WTC11 (cell line): Measurements from ENCODE around the gene FCHSD2. TPM values are rescaled to one million over a fixed set of nuclear protein-coding genes. Genes with fewer than 3 reads are reported as not detected.

Source experiments
- ATAC-seq: fragments of 200-7000 bp; cut with Tn5 transposase; 2 replicates; pipeline ENCODE4 v1.10.0; 2021; ENCODE audit warnings: mild to moderate bottlenecking, moderate library complexity
- CTCF ChIA-PET: fragments of 300-600 bp; sonication (Branson Sonifier 250); formaldehyde crosslinking; loops from one replicate; lab custom pipeline; 2021; ENCODE audit warnings: antibody characterized with exemption; lab: Charles Lee
- POLR2A ChIA-PET: fragments of 350-600 bp; sonication (Branson Sonifier 250); formaldehyde crosslinking; loops from one replicate; lab custom pipeline; 2021; ENCODE audit warnings: antibody characterized with exemption; lab: Charles Lee
- DNase-seq: peaks from one replicate; pipeline ENCODE4 v3.0.0; 2021; ENCODE audit warnings: low spot score
- H3K27ac Mint-ChIP-seq: 2 replicates; pipeline ENCODE4 v1.8.0; 2021; ENCODE audit warnings: mixed read lengths
- H3K27me3 Mint-ChIP-seq: 2 replicates; pipeline ENCODE4 v1.8.0; 2021; ENCODE audit warnings: low read depth, mild to moderate bottlenecking, moderate library complexity, mixed read lengths
- H3K36me3 Mint-ChIP-seq: 2 replicates; pipeline ENCODE4 v1.8.0; 2021; ENCODE audit warnings: mixed read lengths
- H3K4me1 Mint-ChIP-seq: 2 replicates; pipeline ENCODE4 v1.8.0; 2022; ENCODE audit warnings: mixed read lengths
- H3K4me3 Mint-ChIP-seq: 2 replicates; pipeline ENCODE4 v1.8.0; 2021; ENCODE audit warnings: mild to moderate bottlenecking, moderate library complexity, mixed read lengths
- H3K9me3 Mint-ChIP-seq: 2 replicates; pipeline ENCODE4 v1.8.0; 2021; ENCODE audit warnings: mixed read lengths
- ATF6 ChIP-seq: sonication (generic); formaldehyde crosslinking; IDR thresholded peaks from 2 replicates; pipeline ENCODE4 v1.8.1; 2023; ENCODE audit warnings: mild to moderate bottlenecking, missing genetic modification reagents
- CTCF ChIP-seq: fragments of 200-600 bp; IDR thresholded peaks from 2 replicates; pipeline ENCODE4 v1.8.0; 2022; ENCODE audit warnings: antibody characterized with exemption
- ERG ChIP-seq: fragments of 250-450 bp; sonication (Bioruptor Pico); IDR thresholded peaks from 2 replicates; pipeline ENCODE4 v1.8.0; 2021; ENCODE audit warnings: mild to moderate bottlenecking
- GTF2I ChIP-seq: fragments of 250-450 bp; sonication (Bioruptor Pico); conservative IDR thresholded peaks from 2 replicates; pipeline ENCODE4 v1.4.0; 2021; ENCODE audit warnings: mild to moderate bottlenecking
- PRDM15 ChIP-seq: sonication (generic); formaldehyde crosslinking; IDR thresholded peaks from 2 replicates; pipeline ENCODE4 v1.8.0; 2022; ENCODE audit warnings: missing genetic modification reagents
- PREB ChIP-seq: sonication (generic); formaldehyde crosslinking; IDR thresholded peaks from 2 replicates; pipeline ENCODE4 v1.8.1; 2022; ENCODE audit warnings: mild to moderate bottlenecking, missing genetic modification reagents, moderate library complexity, borderline replicate concordance
- ZNF219 ChIP-seq: sonication (generic); formaldehyde crosslinking; IDR thresholded peaks from 2 replicates; pipeline ENCODE4 v1.8.0; 2023; ENCODE audit warnings: missing genetic modification reagents, mild to moderate bottlenecking, borderline replicate concordance
- ZNF263 ChIP-seq: sonication (generic); formaldehyde crosslinking; IDR thresholded peaks from 2 replicates; pipeline ENCODE4 v1.8.1; 2022; ENCODE audit warnings: low read depth, mild to moderate bottlenecking, moderate library complexity, missing genetic modification reagents
- total RNA-seq: library from RNA; stranded (reverse); gene quantifications from 3 replicates; pipeline ENCODE4 v1.2.3, GENCODE V29; 2021

FCHSD2 gene
- total RNA-seq, 1 experiment from 2014 or later: 10.1 TPM

- TF ChIP-seq PRDM15: no peak
- no peak for TF ChIP-seq ZNF219
- TF ChIP-seq PREB (CRISPR knock-in tag): no peak
- no peak for TF ChIP-seq CTCF
- TF ChIP-seq GTF2I (CRISPR knock-in tag): no peak
- no peak for TF ChIP-seq ATF6 (CRISPR knock-in tag)
Measured at GRCh38 chr11:72851726-72852125, 290.4 kb downstream of the FCHSD2 start (continued).

- H3K4me1 Mint-ChIP-seq: no peaks in the 10 kb centered on the region
- TF ChIP-seq ERG (CRISPR knock-in tag): no peak
- ChIA-PET POLR2A (no interaction called here), CTCF (no interaction called here)
- DNase-seq (no peak), ATAC-seq (no peak)
- no peak overlapping the region for H3K4me3 Mint-ChIP-seq
- no peaks in the 10 kb centered on the region for H3K27me3 Mint-ChIP-seq
- H3K9me3 Mint-ChIP-seq: no peaks in the 10 kb centered on the region
- no peaks in the 10 kb centered on the region for H3K36me3 Mint-ChIP-seq
- H3K27ac Mint-ChIP-seq: no peak overlapping the region
Measured at GRCh38 chr11:72850832-72851231, 291.3 kb downstream of the FCHSD2 start.

GRCh38 chr11:72848846-72849466 is 293.2 kb downstream of the FCHSD2 start:
- Mint-ChIP-seq H3K27me3 (no peaks in the 10 kb centered on the region), H3K4me3 (no peak overlapping the region), H3K27ac (no peak overlapping the region), H3K36me3 (no peaks in the 10 kb centered on the region), H3K4me1 (no peaks in the 10 kb centered on the region), H3K9me3 (no peaks in the 10 kb centered on the region)
- DNase-seq (peak; percentile 54), ATAC-seq (peak; percentile 87)
- ChIA-PET POLR2A (no interaction called here), CTCF (interaction anchor here (0.5 to 1.4 kb wide), 4 partner anchors 17 to 124 kb away, joined by 3 to 9 read pairs (median 4); no protein-coding TSS in a partner anchor)
- TF ChIP-seq ZNF263 (CRISPR knock-in tag) (no peak), CTCF (peak; percentile 26)
